Endothelial cell of umbilical vein (primary cell): ENCODE measurements around the gene TSACC. TPM values are rescaled to one million over a fixed set of nuclear protein-coding genes. Genes with fewer than 3 reads are reported as not detected.

Experiments
- BruUV-seq: library from RNA; stranded (reverse); fragments of 400-500 nt; replicated peaks from 2 replicates; lab custom pipeline; 2021; lab: Mats Ljungman, UMichigan
- CTCF ChIA-PET: fragments of 300-600, 350-600 bp; sonication (Branson Sonifier 250); formaldehyde crosslinking; loops from one replicate; lab custom pipeline; 2021; ENCODE audit warnings: antibody characterized with exemption, inconsistent platforms; lab: Charles Lee
- POLR2A ChIA-PET: fragments of 300-600, 350-600 bp; sonication (Branson Sonifier 250); formaldehyde crosslinking; loops from one replicate; lab custom pipeline; 2021; ENCODE audit warnings: antibody characterized with exemption, inconsistent platforms; lab: Charles Lee
- DNase-seq: peaks from one replicate; pipeline ENCODE4 v3.0.0-alpha.2; 2011; ENCODE audit warnings: low read depth, low spot score
- FAIRE-seq: peaks from 2 replicates; lab custom pipeline; 2011; peaks lifted over from hg19 to GRCh38; lab: Jason Lieb, UNC
- H2AFZ ChIP-seq: 2 replicates; pipeline ENCODE4 v1.6.0; 2012; ENCODE audit warnings: low read depth, low read length, control low read depth, inconsistent platforms
- H3K27ac ChIP-seq: 2 replicates; pipeline ENCODE4 v1.5.1; 2011; ENCODE audit warnings: low read depth, mild to moderate bottlenecking, control low read depth, low read length, moderate library complexity; ENCODE audit not compliant: insufficient read depth
- H3K27me3 ChIP-seq, 2 experiments: 2 replicates each; pipeline versions ENCODE4 v1.6.0 to v1.6.1; 2011; ENCODE audit warnings: low read length in 2 of 2, mixed read lengths in 1 of 2; ENCODE audit not compliant: control insufficient read depth in 2 of 2, insufficient read depth in 2 of 2
- H3K36me3 ChIP-seq, 2 experiments: 2 replicates in 1 of 2; 3 replicates in 1 of 2; pipeline ENCODE4 v1.5.1; 2011; ENCODE audit warnings: low read length in 2 of 2, mild to moderate bottlenecking in 1 of 2, moderate library complexity in 1 of 2; ENCODE audit not compliant: control insufficient read depth in 2 of 2, insufficient read depth in 2 of 2; ENCODE audit errors: extremely low read depth in 1 of 2
- H3K4me1 ChIP-seq: 3 replicates; pipeline ENCODE4 v1.5.1; 2011; ENCODE audit warnings: mild to moderate bottlenecking, low read length; ENCODE audit not compliant: control insufficient read depth, insufficient read depth; ENCODE audit errors: extremely low read depth
- H3K4me2 ChIP-seq: 2 replicates; pipeline ENCODE4 v1.6.1; 2011; ENCODE audit warnings: low read length, control low read depth, mixed read lengths; ENCODE audit not compliant: insufficient read depth
- H3K4me3 ChIP-seq, 3 experiments: fragments of 200-600 bp in 1 of 3; sonication (generic), shearing (Covaris generic) in 1 of 3; replicated peaks in 1 of 3; 2 replicates each; pipeline ENCODE4 v1.5.1; 2011 to 2016; ENCODE audit warnings: control low read depth in 3 of 3, low read length in 3 of 3, mild to moderate bottlenecking in 2 of 3, inconsistent platforms in 1 of 3, low read depth in 1 of 3, moderate library complexity in 1 of 3; ENCODE audit not compliant: insufficient read depth in 1 of 3
- H3K79me2 ChIP-seq: 2 replicates; pipeline ENCODE4 v1.6.0; 2012; ENCODE audit warnings: low read length, inconsistent platforms; ENCODE audit not compliant: control insufficient read depth, insufficient read depth
- H3K9ac ChIP-seq: replicated peaks from 2 replicates; pipeline ENCODE3; 2011; ENCODE audit warnings: low read length, control low read depth; ENCODE audit not compliant: insufficient read depth; ENCODE audit errors: extremely low read depth
- H3K9me1 ChIP-seq: replicated peaks from 3 replicates; pipeline ENCODE4 v1.6.0; 2011; ENCODE audit warnings: mild to moderate bottlenecking, low read length; ENCODE audit not compliant: control insufficient read depth, insufficient read depth; ENCODE audit errors: extremely low read depth
- H3K9me3 ChIP-seq: replicated peaks from 2 replicates; pipeline ENCODE4 v1.5.1; 2012; ENCODE audit warnings: low read length, inconsistent platforms; ENCODE audit not compliant: control insufficient read depth, insufficient read depth
- H4K20me1 ChIP-seq: replicated peaks from 2 replicates; pipeline ENCODE3; 2011; ENCODE audit warnings: mild to moderate bottlenecking, low read length; ENCODE audit not compliant: control insufficient read depth, insufficient read depth; ENCODE audit errors: extremely low read depth
- CTCF ChIP-seq, 2 donors: IDR thresholded peaks; 1 replicate in 1 of 2; 2 replicates in 1 of 2; pipeline ENCODE4 v1.5.1; 2011; ENCODE audit warnings: low read length in 2 of 2, mild to moderate bottlenecking in 2 of 2, moderate library complexity in 2 of 2, control low read depth in 1 of 2, inconsistent platforms in 1 of 2, low read depth in 1 of 2; ENCODE audit not compliant: insufficient read depth in 1 of 2; ENCODE audit errors: extremely low read depth in 1 of 2
- EZH2 ChIP-seq: IDR thresholded peaks from 2 replicates; pipeline ENCODE4 v1.6.1; 2012; ENCODE audit warnings: borderline replicate concordance, low read depth, mild to moderate bottlenecking, moderate library complexity, low read length, inconsistent platforms; ENCODE audit not compliant: severe bottlenecking
- FOS ChIP-seq: IDR thresholded peaks from 2 replicates; pipeline ENCODE4 v1.6.1; 2011; ENCODE audit warnings: mild to moderate bottlenecking, low read length, moderate library complexity, borderline replicate concordance; ENCODE audit not compliant: insufficient read depth
- GATA2 ChIP-seq: IDR thresholded peaks from 2 replicates; pipeline ENCODE4 v1.7.0; 2011; ENCODE audit warnings: low read depth, mild to moderate bottlenecking, moderate library complexity, mixed read lengths, low read length; ENCODE audit not compliant: insufficient read length, insufficient read depth
- JUN ChIP-seq: IDR thresholded peaks from 2 replicates; pipeline ENCODE4 v1.6.1; 2011; ENCODE audit warnings: borderline replicate concordance, low read depth; ENCODE audit not compliant: insufficient read length, insufficient read depth
- MAX ChIP-seq: IDR thresholded peaks from 2 replicates; pipeline ENCODE4 v1.6.1; 2011; ENCODE audit not compliant: insufficient read depth, insufficient read length
- MYC ChIP-seq: IDR thresholded peaks from one replicate; pipeline ENCODE4 v1.6.1; 2011; ENCODE audit warnings: mild to moderate bottlenecking, low read depth, low read length
- POLR2A ChIP-seq: IDR thresholded peaks from 2 replicates; pipeline ENCODE4 v1.6.1; 2012; ENCODE audit warnings: low read depth, mild to moderate bottlenecking, control low read depth, low read length
- POLR2AphosphoS5 ChIP-seq: IDR thresholded peaks from 2 replicates; pipeline ENCODE4 v1.6.1; 2012; ENCODE audit warnings: low read depth, mild to moderate bottlenecking, control low read depth, low read length, moderate library complexity; ENCODE audit not compliant: insufficient read depth
- dilution Hi-C: fragments of 300-500 bp; cut with MboI; formaldehyde crosslinking; loops from one replicate; pipeline ENCODE4 v1.15.0; 2019; ENCODE audit warnings: low sequenced_read_pairs; ENCODE audit not compliant: extremely low pct_ligation_motif_present
- intact Hi-C: fragments of 100-400 bp; cut with micrococcal nuclease; formaldehyde crosslinking; loops from one replicate; pipeline ENCODE4 v1.10.0; 2022
- polyA plus RNA-seq, 4 experiments: library from polyadenylated mRNA; depleted of rRNA in 3 of 4; stranded (reverse) in 3 of 4; unstranded in 1 of 4; fragments of >200 nt; gene quantifications; 2 replicates each; pipeline versions ENCODE4 v1.2.1 to v1.2.3, GENCODE V29; 2011 to 2012; ENCODE audit warnings: missing spikeins in 1 of 4
- total RNA-seq: library from RNA; stranded (reverse); gene quantifications from 2 replicates; pipeline ENCODE4 v1.2.3, GENCODE V29; 2021

The TSACC gene
- total and polyA plus RNA-seq, 2 donors (not counting 3 experiments of a cell fraction or from before 2014, with no cell fraction given), result 0.69 to 0.94 TPM

- TF ChIP-seq EZH2 (no peak), CTCF (IDR thresholded peaks at IDR 0.05; ENCODE audit: extremely low read depth in 1 of 2, insufficient read depth in 1 of 2, low read depth in 1 of 2, low read length in 2 of 2) (no peak), FOS (no peak), JUN (no peak), POLR2AphosphoS5 (no peak), POLR2A (no peak), GATA2 (no peak), MAX (no peak), MYC (no peak)
- intact Hi-C loops (no loop called here), dilution Hi-C loops (no loop called here)
- H3K9me1 ChIP-seq, result no peaks in the 10 kb centered on the region
- FAIRE-seq (no peak), DNase-seq (no peak)
- no peak overlapping the region for H2AFZ ChIP-seq
- H3K79me2 ChIP-seq, result no peaks in the 10 kb centered on the region
- H3K4me3 ChIP-seq, result no peak overlapping the region
- no TSS peak for BruUV-seq
- POLR2A ChIA-PET, result no interaction called here
- H3K4me1 ChIP-seq, result no peaks in the 10 kb centered on the region
- no peaks in the 10 kb centered on the region for H4K20me1 ChIP-seq
- no peaks in the 10 kb centered on the region for H3K36me3 ChIP-seq
- no peak overlapping the region for H3K27ac ChIP-seq
- no peak overlapping the region for H3K9ac ChIP-seq
- H3K9me3 ChIP-seq, result no peaks in the 10 kb centered on the region
- peaks cover 17 to 28% of the 10 kb centered on the region in 2 experiments for H3K27me3 ChIP-seq
- CTCF ChIA-PET, result interaction anchor here (1.0 to 1.2 kb wide), 3 partner anchors 12 to 90 kb away, joined by 3 read pairs; no protein-coding TSS in a partner anchor
- H3K4me2 ChIP-seq, result no peak overlapping the region
These were observed 18.0 kb downstream of the TSACC start for GRCh38 chr1:156356262-156356874.
